ENCODE results near the gene NRSN1. TPM values are rescaled to one million over a fixed set of nuclear protein-coding genes. Genes with fewer than 3 reads are reported as not detected.

Gene NRSN1
- total RNA-seq, result not detected in 2 replicates

GRCh38 chr6:24125980-24126379 is at the start of gene NRSN1:
Gene NRSN1, plus strand, starts transcription at chr6:24126215. Its CDS starts 8,113 bp downstream, at chr6:24134328.

Other genes with a start within 250 kb of the NRSN1 start
- gene DCDC2, start 231.8 kb downstream of the NRSN1 start, total RNA-seq, result not detected in 2 replicates

Data from dermis lymphatic vessel endothelial cell (primary cell).